Stimulated activated naive CD8-positive, alpha-beta T cell treated with anti-CD3 and anti-CD28 coated beads, Interleukin-15, Interleukin-2, amounts not matched to agents 100 U/mL and 50 U/mL, for 24 hours (primary cell): ENCODE data around the gene DLGAP1.
"Not testable (repeated sequence)": the region's sequence is repeated elsewhere in the genome, so short reads cannot be mapped to it uniquely, and the experiment has no call there.

Experiments
- ATAC-seq: fragments of 150-1000 bp; cut with Tn5 transposase; one replicate; pipeline ENCODE4 v1.10.0; 2021
- DNase-seq: peaks from one replicate; pipeline ENCODE4 v3.0.0; 2021

DLGAP1 gene

DNA sequence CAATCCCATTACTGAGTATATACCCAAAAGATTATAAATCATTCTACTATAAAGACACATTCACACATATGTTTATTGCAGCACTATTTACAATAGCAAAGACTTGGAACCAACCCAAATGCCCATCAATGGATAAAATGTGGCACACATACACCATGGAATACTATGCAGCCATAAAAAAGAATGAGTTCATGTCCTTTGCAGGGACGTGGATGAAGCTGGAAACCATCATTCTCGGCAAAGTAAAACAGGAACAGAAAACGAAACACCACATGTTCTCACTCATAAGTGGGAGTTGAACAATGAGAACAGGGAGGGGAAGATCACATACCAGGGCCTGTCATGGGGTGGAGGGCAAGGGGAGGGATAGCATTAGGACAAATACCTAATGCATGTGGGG, 167.8 kb downstream of the DLGAP1 start:
- not testable (repeated sequence) for ATAC-seq

DNA sequence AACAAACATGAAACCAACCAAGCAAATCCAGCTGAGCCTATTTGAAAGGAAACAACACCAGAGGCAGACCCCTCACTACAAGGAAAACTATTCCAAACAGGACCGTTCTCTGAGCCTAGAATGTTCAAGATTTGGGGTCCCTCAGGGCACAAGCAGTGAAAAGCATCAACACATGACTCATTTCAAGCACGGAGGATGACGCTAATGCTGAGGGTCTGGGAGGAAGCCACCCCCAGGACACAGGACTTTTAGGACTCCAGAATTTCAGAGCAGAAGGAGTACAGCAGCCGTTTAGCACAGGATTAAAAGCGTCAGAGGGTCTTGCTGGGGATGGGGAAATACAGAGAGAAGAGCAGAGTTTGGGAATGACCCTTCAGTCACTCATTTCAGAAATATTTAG, 168.9 kb downstream of the DLGAP1 start:
- DNase-seq = no peak
- no peak for ATAC-seq

More for the DNA sequence above, 167.8 kb downstream of the DLGAP1 start:
- DNase-seq = not testable (repeated sequence)

DNA sequence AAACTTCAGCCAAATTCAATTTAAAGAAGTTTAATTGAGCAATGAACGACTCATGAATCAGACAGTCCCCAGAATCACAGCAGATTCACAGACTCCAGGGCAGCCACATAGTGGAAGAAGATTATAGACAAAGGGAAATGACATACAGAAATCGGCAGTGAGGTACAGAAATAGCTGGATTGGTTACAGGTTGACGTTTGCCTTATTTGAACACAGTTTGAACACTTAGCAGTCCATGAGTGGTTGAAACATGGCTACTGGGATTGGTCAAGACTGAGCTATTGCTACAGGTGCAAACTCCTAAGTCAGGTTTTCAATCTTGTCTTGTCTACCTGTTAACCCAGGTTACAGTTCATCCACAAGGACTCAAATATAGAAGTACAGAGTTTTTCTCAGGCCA, 169.6 kb downstream of the DLGAP1 start:
- no peak for DNase-seq
- ATAC-seq = no peak

DNA sequence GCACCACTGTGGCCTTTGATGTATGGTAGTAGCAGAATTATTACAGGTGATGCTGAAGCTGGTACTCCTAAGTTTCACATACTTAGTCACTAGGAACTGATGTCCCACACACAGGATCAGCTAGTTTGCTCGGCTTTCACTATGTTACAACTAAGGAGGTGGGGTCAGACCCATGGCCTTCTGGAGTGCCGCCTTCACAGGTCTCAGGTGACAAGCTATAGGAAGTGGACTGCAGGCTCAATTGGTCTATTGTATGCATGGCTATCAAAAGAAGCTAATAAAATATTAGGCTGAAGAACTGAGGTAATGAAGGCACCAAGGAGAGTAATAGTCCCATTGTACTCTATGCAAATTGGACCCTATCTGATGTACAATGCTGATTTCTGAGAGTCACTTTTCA, 170.6 kb downstream of the DLGAP1 start:
- ATAC-seq = no peak
- no peak for DNase-seq

DNA sequence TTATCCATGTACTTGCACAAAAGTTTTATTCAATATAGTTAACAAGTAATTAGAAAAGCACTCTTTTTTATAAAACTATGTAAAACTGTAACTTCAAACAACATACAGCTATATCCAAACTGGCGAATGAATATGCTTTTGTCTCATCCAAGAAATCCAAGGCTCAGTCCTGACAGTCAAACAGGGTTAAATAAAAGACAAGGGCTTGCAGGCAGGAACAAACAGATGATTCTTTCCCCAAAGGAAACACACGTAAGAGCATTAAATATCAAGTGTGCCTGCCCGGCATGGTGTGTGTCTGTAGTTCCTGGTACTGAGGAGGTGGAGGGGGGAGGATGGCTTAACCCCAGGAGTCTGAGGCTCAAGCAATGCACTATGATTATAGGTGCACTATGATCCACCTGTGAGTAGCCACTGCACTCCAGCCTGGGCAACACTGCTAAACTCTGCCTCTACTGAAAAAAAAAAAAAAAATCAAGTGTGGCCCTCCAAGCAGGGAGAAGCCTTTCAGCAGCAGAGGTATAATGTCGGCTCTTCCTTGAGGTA, 171.3 kb downstream of the DLGAP1 start:
- DNase-seq (no peak), ATAC-seq (no peak)

DNA sequence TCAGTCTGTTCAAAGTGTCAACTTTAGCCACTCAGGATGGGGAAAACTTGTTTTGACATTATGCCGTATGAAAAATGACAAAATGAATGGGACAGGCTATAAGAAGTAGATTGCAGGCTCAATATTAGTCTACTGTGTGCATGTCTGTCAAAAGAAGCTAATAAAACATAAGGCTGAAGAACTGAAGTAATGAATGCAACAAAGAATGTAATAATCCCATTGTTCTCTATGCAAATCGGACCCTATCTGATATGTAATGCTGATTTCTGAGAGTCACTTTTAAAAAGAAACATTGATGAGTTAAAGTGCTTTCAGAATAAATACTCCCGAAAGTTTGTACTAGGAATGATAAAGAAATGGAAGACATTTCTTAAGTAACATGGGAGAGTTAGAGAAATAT, 172.2 kb downstream of the DLGAP1 start:
- ATAC-seq (no peak), DNase-seq (no peak)

DNA sequence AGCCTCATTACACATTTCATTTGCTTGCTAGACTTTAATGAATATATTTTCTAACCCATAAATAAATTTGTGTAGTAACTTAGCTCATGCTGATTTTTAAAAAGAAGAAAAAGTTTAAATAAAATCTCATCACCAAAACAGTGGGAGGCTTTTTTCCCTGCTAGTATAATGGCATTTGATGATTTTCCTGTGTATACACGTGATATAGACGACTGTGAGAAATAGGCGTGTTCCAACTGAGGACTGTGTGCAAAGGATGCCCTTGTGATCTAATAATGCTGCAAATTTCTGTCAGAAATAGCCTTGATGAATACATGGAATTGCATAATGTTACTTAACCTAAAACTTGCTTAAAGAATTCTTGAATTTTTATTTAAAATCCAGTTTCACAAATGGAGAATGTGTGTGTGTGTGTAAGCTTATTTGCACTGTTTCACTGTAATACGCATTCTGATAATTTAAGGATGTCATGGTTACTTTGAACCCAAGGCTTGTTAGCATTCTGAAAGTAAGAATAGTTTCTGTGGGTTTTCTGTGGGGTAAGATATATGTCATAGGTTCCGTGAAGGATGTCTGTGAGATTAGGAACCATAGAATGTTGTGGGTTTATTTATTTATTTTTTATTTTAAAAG, 178.0 kb downstream of the DLGAP1 start:
- DNase-seq (no peak), ATAC-seq (no peak)

DNA sequence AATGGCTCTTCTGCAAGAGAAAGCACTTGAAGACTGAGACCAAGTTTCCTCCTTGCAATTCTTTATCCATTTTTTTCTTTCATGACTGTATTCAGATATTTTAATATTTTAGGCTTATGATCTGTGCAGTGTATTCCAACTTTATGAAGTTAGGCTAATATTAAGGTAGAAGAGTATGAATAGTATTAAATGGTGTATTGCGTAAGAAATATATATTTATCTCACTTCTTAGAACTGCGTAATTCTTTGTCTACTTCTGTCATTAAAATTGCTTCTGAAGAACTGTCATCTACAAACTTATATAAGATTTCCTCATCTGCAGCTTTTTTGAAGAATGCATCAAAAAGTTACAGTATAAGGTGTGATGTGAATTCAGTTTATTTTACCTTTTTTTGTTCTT, 183.2 kb downstream of the DLGAP1 start:
- no peak for ATAC-seq
- DNase-seq = no peak

DNA sequence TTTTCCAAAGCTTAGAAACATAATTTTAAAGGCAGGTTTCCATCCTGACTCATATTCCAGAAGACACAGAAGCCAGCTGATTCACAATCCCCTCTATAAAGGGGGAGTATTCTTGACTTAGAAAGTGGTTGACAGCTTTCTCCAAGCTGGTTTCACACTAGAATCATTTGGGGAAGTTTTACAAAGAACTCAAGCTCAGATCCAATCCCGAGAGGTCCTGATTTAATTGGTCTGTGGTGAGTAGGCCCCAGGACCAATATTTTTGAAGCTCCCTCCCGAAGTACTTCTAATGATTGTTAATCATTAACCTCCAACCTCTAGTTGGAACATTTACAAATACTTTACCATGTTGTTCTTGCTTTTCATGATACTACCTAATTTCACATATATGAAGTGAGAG, 184.1 kb downstream of the DLGAP1 start:
- ATAC-seq (no peak), DNase-seq (no peak)

DNA sequence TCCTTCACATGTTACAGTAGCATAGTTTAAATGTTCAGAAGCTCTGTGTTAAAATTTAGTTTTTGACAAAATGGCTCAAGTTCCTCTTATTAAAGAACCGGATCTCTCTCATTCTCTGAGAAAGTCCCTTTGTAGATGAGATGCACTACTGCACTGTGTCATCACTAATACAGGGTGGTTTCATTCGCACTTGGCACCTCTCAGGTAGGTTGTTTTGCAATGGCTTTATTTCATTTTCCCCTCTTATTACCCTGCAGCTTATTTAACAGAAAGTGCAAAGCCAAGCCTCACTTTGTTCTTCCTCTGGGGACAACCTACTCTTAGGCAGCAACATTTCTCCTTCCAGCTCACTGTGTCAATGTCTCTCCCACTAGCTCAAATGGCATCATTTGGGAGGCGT, 185.1 kb downstream of the DLGAP1 start:
- DNase-seq (no peak), ATAC-seq (no peak)

DNA sequence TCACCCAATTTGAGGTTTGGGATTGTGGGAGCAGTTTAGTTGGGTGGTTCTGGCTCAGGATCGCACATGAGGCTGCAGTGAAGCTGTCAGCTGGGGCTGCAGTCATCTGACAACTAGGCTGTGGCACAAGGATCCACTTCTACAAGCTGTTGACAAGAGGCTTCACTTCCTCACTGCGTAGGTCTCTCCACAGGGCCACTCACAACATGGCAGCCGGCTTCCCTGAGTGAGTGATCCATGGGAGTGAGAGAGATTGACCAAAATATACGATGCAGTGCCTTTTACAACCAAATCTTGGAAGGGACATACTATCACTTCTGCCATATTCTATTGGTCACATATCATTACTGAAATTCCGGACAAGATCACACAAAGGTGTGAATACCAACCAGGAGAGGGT, 187.5 kb downstream of the DLGAP1 start:
- ATAC-seq = no peak

DNA sequence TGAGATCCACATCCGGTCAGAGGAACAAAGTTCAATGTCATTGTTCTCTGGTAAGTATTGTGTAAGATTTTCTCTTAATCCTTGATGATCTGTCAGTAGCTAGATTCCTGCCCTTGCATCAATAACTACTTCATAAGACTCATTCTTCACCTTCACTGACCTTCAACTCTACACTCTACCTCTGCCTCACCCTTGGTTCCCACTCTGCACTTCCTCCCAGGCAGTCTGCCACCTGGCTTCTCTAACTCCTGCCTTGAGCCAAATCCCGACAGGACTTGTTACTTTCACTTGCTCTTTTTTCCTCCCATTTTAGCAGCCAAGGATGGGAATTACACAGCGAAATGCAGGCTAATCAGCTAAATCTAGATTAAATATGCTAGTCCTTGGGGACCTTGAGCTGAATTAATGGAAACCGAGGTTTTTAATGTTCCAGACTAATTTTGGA, 190.7 kb downstream of the DLGAP1 start:
- DNase-seq (no peak), ATAC-seq (no peak)

More for the DNA sequence above, 187.5 kb downstream of the DLGAP1 start:
- no peak for DNase-seq

DNA sequence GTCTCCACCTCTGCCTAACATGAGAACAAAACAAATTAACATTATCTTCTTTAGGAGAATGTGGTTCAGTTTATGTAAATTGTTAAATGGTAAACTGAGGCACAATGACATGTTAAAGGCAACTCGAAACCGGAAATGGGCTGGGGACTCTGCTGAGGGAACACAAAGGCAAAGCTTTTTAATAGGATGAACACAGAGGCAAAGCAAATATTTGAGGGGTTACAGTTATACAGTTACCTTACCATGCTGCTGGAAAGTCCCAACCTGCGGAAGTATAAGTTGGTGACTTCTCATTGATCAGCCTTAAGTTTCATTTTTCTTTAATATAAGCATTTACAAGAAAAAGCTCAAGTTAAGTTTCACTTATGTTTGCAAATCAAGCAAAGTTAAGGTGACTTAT, 195.0 kb downstream of the DLGAP1 start:
- no peak for DNase-seq
- ATAC-seq = no peak

DNA sequence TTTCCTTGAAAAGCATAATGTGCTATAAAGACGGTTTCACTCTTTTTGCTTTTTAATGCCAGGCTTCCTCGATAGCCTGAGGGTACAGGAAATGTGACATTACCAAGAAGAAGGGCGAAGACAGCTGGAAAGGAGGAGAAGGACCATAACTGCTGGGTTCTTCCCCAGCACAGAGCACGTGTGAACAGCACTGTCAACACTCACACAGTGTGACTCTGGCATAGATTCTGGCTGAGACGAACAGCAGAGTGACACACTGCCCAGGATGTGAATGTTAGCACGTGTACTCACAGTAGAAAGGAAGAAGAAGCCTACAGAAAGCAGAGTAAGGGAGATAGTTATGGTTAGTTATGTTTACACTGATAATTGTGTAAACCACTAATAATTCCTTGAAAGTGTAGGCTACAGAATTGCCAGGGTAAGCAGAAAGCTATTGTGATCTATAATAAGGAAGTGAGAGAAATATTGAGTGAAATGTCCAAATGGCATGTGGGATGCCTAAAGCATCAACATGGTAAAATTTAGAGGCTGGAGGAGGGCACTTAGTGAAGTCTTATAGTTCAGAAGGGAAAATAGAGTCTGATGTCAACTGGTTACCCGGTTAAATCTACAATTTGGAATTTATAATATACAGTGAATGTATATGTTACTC, 198.2 kb downstream of the DLGAP1 start:
- ATAC-seq (no peak), DNase-seq (no peak)

DNA sequence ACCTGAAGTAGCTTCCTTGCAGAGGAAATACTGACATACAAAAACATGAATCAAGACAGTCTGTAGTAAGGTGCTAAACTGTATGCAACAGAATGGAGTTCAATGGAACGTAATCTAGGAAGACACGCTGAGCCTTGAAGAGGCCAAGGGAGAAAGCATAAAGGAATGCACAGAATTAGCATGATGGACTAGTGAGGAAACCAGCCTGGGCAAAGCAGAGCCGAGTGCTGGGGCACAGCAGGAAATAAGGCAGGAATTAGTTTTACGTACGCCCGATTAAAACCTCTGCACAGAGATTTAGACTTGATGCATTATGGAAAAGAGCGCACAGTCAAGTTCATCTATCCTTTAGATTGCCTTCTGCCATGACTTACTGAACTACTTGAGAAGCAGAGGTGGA, 200.3 kb downstream of the DLGAP1 start:
- DNase-seq (no peak), ATAC-seq (no peak)

DNA sequence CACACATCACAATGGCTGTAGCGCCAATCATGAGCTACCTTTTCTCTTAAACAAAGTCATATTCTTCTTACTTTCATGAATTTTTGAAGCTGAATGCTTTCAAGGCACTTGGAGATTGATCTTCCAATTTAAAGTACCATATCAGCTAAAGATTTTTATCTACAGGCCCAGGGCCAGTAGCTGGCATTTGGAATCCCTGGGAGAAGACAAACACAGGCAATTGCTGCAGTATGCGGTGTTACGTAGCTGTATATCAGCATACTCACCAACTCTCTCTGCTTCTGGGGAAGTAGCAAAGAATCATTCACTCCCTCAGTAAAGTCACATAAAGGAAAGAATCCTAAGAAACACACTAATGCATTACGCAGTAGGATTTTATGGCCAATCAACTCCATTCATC, 202.3 kb downstream of the DLGAP1 start:
- no peak for DNase-seq

DNA sequence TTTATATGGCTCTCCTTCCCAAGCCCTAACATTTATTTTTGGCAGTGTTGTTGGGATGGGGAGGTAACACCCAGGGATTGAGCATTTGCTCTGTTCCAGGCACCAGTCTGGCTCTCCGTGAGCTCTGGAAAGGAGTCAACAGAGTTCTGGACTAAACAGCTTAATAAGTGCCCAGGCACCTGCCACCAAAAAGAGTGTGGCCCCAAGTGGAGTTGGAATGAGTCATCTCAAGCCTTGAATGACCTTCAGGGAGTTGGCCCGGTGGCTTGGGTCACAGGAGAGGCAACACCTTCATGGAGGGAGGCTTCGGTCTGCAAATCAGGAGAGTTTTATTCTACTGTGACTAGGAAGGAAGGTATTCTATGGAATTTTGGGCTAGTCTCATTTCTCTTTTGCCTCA, 203.2 kb downstream of the DLGAP1 start:
- DNase-seq = no peak
- ATAC-seq = no peak

More for the DNA sequence above, 202.3 kb downstream of the DLGAP1 start:
- no peak for ATAC-seq

DNA sequence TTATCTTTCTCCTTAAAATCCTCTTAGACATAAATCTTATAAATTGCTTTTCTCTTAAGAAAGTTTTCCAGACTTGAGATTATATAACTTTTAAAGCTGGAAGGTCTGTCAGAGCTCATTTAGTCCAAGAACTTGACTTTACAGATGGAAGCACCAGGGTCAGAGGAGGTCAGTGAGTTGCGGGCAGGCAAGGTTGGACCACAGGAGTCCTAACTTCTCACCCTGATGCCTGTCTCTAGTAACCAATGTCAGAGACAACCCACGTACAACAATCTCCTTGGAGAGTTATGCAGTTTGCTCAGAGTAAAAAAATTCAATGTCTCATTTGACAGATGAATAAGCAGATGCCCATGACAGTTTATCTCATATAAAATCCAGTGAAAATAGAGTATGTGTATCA, 203.9 kb downstream of the DLGAP1 start:
- DNase-seq (no peak), ATAC-seq (no peak)

DNA sequence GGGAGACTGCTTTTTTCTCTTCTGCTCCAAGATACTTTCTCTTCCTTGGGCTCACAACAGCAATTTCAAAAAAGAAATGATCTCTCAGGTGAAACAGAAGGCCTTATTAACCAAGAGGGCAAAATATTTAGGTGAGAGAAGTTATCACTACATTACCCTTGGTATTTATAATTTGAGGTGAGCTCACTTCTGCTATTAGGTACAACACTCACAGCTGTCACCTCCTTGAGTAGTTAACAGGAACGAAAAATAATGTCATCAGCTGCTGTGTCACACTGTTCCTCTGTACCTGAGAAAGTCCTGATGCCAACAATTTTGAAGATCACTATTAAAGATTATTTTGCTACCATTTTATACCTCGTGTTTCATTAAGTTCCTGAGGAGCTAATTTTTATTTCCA, 205.0 kb downstream of the DLGAP1 start:
- ATAC-seq (no peak), DNase-seq (no peak)

DNA sequence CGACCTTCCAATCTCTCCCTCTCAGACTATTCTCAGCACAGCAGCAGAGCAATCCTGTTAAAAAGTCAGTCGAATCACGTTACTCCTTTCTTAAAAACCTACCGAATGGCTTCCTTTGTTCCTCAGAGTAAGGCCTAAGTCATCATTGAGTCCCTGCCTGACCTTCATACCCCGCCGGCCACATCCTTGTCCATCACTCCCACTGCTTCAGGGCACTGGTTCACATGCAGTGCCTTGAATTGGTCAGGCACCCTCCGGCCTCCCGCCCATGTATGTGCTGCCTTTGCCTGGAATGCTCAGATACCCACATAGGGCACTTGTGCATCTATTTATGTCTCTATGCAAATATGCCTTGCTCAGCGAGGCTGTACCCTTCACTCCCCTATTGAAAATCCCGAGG, 206.4 kb downstream of the DLGAP1 start:
- no peak for ATAC-seq
- DNase-seq = no peak

DNA sequence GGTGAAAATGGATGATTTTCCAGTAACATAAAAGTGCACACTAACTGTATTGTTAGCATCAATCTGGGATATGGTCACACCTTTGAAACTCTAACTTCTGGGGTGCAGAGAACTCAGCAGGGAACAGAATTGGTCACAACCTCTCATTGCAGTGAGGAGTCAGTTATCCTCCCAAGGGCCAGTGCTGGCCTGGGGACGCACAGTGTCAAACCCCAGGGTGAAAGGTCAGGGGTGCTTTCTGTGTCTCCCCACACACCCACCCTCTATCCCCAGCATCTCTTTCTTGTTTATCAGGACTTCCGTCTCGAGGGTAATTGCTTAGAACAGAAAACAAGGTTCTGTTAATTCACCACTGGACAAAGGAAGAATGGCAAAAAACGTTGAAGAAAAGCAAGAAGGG, 208.7 kb downstream of the DLGAP1 start:
- no peak for DNase-seq
- ATAC-seq = no peak

DNA sequence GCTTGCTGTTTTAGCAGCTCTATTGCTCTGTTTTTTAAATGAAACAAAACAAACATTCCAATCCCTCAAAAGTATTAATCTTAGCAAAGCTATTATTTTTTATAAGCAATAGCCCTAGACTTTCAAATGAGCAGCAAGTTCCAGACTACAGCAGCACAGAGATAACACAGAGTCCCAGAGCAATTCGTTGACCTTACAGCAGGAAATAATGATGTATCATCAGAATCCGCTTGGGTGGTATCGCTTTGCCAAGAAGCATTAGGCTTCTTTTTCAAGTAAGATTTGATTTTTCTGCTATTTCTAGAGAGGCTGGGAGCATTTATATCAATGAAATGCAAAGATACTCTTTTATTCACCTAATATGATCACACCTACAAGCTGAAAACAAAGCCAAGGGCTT, 209.7 kb downstream of the DLGAP1 start:
- DNase-seq (no peak), ATAC-seq (no peak)

DNA sequence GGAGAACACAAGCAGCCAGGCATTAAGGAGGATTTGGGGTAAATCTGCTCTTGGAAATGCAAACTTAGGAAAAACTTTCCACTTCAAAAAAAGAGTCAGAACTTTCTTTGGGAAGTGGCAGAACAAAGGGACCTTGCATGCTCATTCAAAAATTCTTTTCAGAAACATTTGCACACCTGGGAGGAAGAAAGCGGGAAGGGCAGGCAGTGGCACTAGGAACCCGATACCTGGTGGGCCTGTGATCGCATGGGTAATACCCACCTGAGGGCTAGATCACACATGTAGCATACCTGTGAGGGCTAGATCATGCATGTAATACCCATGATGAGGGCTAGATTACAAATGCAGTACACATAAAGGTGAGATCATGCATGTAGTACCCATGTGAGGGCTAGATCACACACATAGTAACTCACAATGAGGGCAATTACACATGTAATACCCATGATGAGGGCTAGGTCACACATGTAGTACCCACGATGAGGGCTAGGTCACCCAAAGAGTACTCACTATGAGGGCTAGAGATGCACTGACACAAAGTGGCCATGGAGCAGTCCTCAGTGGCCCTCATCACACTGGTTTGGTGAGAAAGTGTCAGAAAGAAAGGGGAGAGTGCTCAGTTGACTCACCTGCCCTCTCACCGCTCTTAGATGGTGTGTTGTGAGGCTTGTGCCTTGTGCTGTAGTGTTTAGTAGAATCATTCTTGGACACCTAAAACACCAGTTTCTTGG, 212.5 kb downstream of the DLGAP1 start:
- DNase-seq = no peak
- no peak for ATAC-seq
